HG02759 (cell line): ENCODE measurements around the gene HNRNPU.
"Not testable (repeated sequence)": the region's sequence is repeated elsewhere in the genome, so short reads cannot be mapped to it uniquely, and the experiment has no call there.

Experiments used
- ATAC-seq: cut with Tn5 transposase; IDR thresholded peaks from one replicate; pipeline ENCODE4 v1.9.1; 2021; ENCODE audit warnings: mild to moderate bottlenecking, moderate library complexity; ENCODE audit not compliant: unreplicated experiment

Gene HNRNPU

DNA sequence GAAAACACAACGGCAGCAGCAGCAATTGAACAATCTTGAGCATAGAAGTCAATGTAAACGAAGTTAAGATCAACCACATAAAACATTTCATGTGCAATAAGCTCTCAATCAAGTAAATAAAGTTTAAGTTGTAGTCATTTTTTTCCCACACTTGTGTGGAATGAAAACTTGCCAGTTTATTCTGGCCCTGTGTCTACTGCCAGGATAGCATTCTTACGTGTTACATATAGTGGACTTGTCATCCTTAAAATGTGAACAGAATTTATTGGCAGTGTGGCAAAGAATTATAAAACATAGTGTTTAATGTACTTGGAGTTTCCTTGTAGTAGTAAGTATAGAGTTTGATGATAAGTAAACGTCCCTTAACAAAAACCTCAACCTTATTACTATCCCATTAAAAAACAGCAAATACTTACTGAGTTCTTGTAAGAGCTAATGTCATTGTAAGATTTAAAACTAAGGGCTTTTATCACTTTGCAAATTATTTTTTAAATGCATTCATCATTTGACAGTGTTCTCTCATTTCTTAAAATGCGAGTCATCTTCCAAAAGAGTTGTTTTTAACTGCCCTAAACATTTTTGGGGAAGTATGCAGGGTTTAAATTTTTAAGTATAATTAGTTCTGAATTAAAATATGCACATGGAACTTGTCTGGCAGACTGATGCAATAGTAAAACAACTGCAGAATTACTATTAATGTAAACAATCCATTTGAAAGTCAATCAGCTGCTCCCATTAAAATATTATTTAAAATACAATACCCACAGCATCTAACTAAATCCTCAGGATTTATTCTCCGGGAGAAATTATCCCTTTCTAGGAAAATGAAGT, 21.0 kb downstream of the HNRNPU start:
- no peak for ATAC-seq

GRCh38 chr1:244841273-244841927, 22.9 kb downstream of the HNRNPU start:
- ATAC-seq, result no peak

GRCh38 chr1:244840219-244840794, 24.0 kb downstream of the HNRNPU start:
- no peak for ATAC-seq

DNA sequence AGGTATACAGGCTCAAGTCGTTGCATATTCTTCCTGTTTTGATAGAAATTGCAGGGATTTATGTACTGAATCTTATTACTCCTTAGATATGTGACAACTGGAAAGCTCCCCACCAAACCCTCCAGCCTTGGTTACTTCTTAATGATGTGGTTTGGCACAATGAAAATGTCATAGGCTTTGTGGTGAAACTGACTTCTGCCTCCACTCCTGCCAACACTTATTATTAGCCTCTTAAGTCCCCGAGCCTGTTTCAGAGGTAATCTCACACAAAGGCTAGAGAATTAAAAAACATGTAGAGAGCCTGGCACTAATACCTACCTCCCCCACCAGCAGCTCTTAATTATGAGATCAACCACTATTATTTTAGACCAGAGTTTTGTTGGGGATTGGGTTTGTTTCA, 24.7 kb downstream of the HNRNPU start:
- ATAC-seq, result no peak

- no peak for ATAC-seq
These were observed 26.6 kb downstream of the HNRNPU start for GRCh38 chr1:244837597-244838258.

DNA sequence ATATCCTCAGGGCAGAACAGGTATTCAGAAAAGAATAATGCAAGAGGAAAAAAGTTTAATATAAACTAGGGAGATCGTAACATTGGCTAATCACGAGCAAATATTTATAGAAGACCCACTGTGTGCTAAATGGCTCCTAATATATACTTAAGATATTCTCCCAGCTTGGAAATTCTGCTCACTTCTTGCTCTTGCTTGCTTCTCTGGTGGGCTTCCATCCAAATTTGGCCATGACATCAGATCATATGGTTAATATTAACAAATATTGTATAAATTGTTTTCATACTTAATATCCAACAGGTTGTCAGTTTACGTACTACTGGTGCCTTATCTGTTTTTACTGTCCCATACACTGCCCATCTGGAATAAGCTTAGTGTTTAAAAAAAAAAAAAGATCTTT, 27.8 kb downstream of the HNRNPU start:
- ATAC-seq, result no peak

GRCh38 chr1:244836135-244836521, 28.2 kb downstream of the HNRNPU start:
- no peak for ATAC-seq

DNA sequence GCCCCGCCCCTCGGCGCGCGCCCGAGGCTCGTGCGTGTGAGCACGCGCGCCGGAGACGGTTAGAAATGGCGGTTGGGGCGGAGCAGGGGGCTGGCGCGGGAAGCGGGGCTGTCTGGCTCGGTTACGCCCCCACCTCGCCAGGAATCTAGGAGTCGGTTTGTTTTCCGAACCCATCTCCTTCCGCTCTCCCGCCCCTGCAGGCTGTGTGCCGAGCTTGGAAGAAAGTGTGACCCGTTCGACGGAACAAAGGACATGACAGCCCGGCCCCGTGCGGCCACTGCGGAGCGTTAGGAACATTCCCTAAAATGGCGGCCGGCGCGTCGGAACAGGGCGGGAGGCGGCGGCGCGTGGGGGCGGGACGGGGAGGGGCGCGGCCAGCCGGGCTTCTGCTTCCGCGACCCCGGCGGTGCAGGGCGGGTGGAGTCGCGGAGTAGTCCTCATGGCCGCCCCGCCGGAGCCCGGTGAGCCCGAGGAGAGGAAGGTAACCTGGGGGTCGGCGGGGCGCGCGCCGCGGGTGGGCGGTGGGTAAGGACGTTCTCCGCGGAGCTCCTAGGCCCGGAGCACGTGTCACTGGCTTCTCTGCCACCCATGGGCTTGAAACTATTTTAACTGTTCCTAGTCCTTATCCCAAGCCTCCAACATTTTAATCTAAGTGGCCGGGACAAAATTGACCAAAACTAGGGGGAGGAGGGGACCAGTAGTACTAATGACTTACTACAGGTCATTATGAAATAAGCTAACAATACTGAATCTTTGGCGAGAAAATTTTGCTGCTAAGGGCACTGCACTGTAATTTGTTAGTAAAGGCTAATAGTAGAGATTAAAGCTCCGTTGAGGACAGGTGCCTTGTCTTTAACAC, 28.8 kb downstream of the HNRNPU start, which contains the start of gene COX20:
COX20 (plus strand) TSS at position 383 of the 859 bp plus-strand sequence; CDS start at position 440, 57 bp downstream.
- ATAC-seq, result peak; percentile 75

- ATAC-seq, result peak; percentile 73
These were observed 29.6 kb downstream of the HNRNPU start for GRCh38 chr1:244834543-244835275.

- ATAC-seq, result no peak
These were observed 30.4 kb downstream of the HNRNPU start for GRCh38 chr1:244833734-244834542.

DNA sequence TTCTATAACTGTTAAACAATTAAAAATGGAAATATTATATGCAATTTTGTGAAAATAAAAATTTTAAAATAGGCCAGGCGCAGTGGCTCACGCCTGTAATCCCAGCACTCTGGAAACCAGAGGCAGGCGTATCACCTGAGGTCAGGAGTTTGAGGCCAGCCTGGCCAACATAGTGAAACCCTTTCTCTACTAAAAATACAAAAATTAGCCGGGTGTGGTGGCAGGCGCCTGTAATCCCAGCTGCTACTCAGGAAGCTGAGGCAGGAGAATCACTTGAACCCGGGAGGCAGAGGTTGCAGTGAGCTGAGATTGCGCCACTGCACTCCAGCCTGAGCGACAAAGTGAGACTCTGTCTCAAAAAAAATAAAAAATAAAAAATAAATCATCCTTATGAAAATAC, 31.1 kb downstream of the HNRNPU start:
- not testable (repeated sequence) for ATAC-seq

GRCh38 chr1:244830639-244831038, 33.7 kb downstream of the HNRNPU start:
- no peak for ATAC-seq

GRCh38 chr1:244826712-244827111, 37.6 kb downstream of the HNRNPU start:
- ATAC-seq, result no peak

DNA sequence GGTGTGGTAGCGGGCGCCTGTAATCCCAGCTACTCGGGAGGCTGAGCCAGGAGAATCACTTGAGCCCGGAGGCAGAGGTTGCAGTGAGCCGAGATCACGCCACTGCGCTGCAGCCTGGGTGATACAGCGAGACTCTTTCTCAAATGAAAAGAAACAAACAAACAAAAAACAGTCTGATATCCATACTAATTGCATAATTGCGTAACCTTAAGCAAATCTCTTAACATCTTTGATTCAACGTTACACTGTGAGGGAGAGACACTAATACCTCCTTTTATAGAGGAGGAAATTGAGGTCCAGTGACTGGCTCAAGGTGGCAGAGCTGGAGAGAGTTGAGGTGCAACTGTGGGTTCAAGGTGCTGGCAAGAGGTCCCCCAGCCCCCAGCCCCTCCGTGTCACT, 41.5 kb downstream of the HNRNPU start:
- no peak for ATAC-seq

GRCh38 chr1:244821134-244821533, 43.2 kb downstream of the HNRNPU start:
- ATAC-seq, result no peak

DNA sequence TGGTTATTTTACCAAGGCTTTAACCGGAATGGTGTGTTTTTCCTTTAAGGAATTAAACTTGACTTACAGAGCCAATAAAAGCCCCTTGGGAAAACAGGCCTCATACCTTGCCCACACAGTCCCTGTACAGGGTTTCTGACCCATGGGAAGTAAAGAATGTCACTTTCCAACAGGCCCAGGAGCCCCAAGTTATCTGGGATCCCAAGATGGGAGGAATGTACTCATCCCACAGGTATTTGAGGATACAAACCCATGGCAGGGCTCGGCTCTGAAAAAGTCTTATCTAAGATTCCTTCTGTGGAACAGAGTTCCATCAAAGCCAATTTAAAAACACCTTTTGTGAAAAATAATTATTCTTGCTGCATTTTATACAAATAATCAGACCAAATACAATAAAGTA, 44.2 kb downstream of the HNRNPU start:
- ATAC-seq, result no peak

DNA sequence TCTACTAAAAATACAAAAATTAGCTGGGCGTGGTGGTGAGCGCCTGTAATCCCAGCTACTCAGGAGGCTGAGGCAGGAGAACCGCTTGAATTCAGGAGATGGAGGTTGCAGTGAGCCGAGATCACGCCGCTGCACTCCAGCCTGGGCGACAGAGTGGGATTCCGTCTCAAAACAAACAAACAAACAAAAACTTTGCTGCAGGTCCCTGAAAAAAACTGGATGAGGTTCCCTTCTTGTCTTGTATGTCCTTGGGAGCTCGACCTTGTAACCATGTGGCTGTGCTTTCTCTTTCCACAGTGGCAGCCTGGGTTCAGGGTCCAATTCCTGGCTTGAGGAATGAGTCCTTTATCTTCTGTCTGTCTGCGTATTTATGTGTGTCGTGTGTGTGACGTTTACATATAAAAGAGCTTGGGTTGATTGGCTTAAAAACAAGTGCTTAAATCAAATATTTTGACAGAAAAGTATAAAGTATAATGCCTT, 46.9 kb downstream of the HNRNPU start:
- ATAC-seq, result no peak

DNA sequence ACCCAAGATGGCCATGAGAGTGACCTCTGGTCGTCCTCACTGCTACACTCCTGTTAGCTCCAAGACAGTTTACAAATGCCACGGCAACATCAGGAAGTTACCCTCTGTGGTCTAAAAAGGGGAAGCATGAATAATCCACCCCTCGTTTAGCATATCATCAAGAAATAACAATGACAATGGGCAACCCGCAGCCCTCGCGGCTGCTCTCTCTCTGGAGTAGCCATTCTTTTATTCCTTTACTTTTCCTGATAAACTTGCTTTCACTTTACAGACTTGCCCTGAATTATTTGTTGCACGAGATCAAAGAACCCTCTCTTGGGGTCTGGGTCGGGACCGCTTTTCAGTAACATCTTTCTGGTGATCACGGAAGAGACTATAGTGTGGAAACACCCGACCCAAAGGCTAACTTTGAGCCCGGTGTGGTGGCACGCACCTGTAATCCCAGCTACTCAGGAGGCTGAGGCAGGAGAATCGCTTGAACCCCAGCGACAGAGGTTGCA, 48.7 kb downstream of the HNRNPU start:
- ATAC-seq, result peak; percentile 32

- no peak for ATAC-seq
These were observed 51.0 kb downstream of the HNRNPU start for GRCh38 chr1:244813327-244813726.
